T-helper 2 cell treated with Interferon-gamma antibody and Interleukin-4, amounts not matched to agents 5 μg/mL and 100 μg/mL, for 36 hours (primary cell): ENCODE measurements around the gene NTPCR.

Source experiments
- DNase-seq: peaks from one replicate; pipeline ENCODE4 v3.0.0; 2021; ENCODE audit warnings: low spot score
- H3K27ac Mint-ChIP-seq: one replicate; pipeline ENCODE4 v1.8.0; 2021; ENCODE audit warnings: mild to moderate bottlenecking, mixed read lengths
- H3K27me3 Mint-ChIP-seq: one replicate; pipeline ENCODE4 v1.8.0; 2021; ENCODE audit warnings: low read depth, mixed read lengths
- H3K36me3 Mint-ChIP-seq: one replicate; pipeline ENCODE4 v1.8.0; 2021; ENCODE audit warnings: low read depth, mixed read lengths
- H3K4me1 Mint-ChIP-seq: one replicate; pipeline ENCODE4 v1.8.0; 2021; ENCODE audit warnings: low read depth, mixed read lengths
- H3K4me3 Mint-ChIP-seq: one replicate; pipeline ENCODE4 v1.8.0; 2022; ENCODE audit warnings: mild to moderate bottlenecking, moderate library complexity, mixed read lengths
- H3K9me3 Mint-ChIP-seq: one replicate; pipeline ENCODE4 v1.8.0; 2021; ENCODE audit warnings: mixed read lengths

Gene NTPCR

GRCh38 chr1:233006541-233006973 lies 56.1 kb downstream of the NTPCR start:
- peaks cover 4% of the 10 kb centered on the region for H3K36me3 Mint-ChIP-seq
- H3K9me3 Mint-ChIP-seq: peaks cover 7% of the 10 kb centered on the region
- no peaks in the 10 kb centered on the region for H3K27me3 Mint-ChIP-seq
- DNase-seq: no peak
- H3K4me3 Mint-ChIP-seq: no peak overlapping the region
- H3K27ac Mint-ChIP-seq: no peak overlapping the region
- peaks cover 7% of the 10 kb centered on the region for H3K4me1 Mint-ChIP-seq

DNA sequence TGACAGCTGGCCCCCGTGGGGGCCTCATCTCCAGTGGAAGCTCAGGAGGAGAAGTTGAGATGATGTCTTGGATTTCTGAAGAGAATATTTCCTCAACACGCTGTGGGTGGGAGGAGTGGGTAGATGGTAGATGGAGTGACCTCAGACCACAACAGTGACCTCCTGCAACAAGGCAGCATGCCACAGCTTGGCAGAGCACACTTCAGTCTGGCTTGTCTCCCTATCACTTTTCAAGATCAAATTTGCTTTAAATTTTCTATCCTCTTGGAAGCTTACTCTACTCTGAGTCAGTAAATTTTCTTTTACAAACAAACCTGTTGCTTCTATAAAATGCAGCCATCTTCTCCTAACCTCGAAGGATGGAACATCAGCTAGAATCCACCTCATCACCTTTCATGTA lies 59.7 kb downstream of the NTPCR start:
- H3K4me1 Mint-ChIP-seq: peaks cover 7% of the 10 kb centered on the region
- H3K36me3 Mint-ChIP-seq: peaks cover 4% of the 10 kb centered on the region

GRCh38 chr1:233012021-233012420 lies 61.6 kb downstream of the NTPCR start:
- no peak overlapping the region for H3K4me3 Mint-ChIP-seq
- H3K27me3 Mint-ChIP-seq: no peaks in the 10 kb centered on the region
- H3K9me3 Mint-ChIP-seq: no peaks in the 10 kb centered on the region
- H3K4me1 Mint-ChIP-seq: peaks cover 15% of the 10 kb centered on the region
- no peak for DNase-seq
- peaks cover 4% of the 10 kb centered on the region for H3K36me3 Mint-ChIP-seq
- H3K27ac Mint-ChIP-seq: no peak overlapping the region

More for the DNA sequence above, 59.7 kb downstream of the NTPCR start:
- Mint-ChIP-seq H3K9me3 (no peaks in the 10 kb centered on the region), H3K4me3 (no peak overlapping the region), H3K27me3 (no peaks in the 10 kb centered on the region), H3K27ac (no peak overlapping the region)
- no peak for DNase-seq

- H3K4me3 Mint-ChIP-seq: no peak overlapping the region
- H3K27ac Mint-ChIP-seq: no peak overlapping the region
- H3K27me3 Mint-ChIP-seq: no peaks in the 10 kb centered on the region
- DNase-seq: no peak
- no peaks in the 10 kb centered on the region for H3K9me3 Mint-ChIP-seq
- peaks cover 8% of the 10 kb centered on the region for H3K4me1 Mint-ChIP-seq
- peaks cover 4% of the 10 kb centered on the region for H3K36me3 Mint-ChIP-seq
These were observed 65.6 kb downstream of the NTPCR start for GRCh38 chr1:233015965-233016364.

GRCh38 chr1:233016798-233017197 lies 66.4 kb downstream of the NTPCR start:
- no peaks in the 10 kb centered on the region for H3K27me3 Mint-ChIP-seq
- peaks cover 4% of the 10 kb centered on the region for H3K36me3 Mint-ChIP-seq
- no peak overlapping the region for H3K27ac Mint-ChIP-seq
- no peaks in the 10 kb centered on the region for H3K9me3 Mint-ChIP-seq
- peaks cover 8% of the 10 kb centered on the region for H3K4me1 Mint-ChIP-seq
- no peak overlapping the region for H3K4me3 Mint-ChIP-seq
- no peak for DNase-seq

GRCh38 chr1:233019083-233019482 lies 68.7 kb downstream of the NTPCR start:
- Mint-ChIP-seq H3K9me3 (no peaks in the 10 kb centered on the region), H3K36me3 (no peaks in the 10 kb centered on the region), H3K4me1 (peaks cover 8% of the 10 kb centered on the region), H3K27me3 (no peaks in the 10 kb centered on the region), H3K4me3 (no peak overlapping the region), H3K27ac (no peak overlapping the region)
- no peak for DNase-seq

- Mint-ChIP-seq H3K9me3 (no peaks in the 10 kb centered on the region), H3K27ac (no peak overlapping the region), H3K27me3 (no peaks in the 10 kb centered on the region), H3K4me3 (no peak overlapping the region), H3K36me3 (no peaks in the 10 kb centered on the region), H3K4me1 (peaks cover 8% of the 10 kb centered on the region)
- DNase-seq: no peak
These were observed 69.4 kb downstream of the NTPCR start for GRCh38 chr1:233019778-233020325.

- Mint-ChIP-seq H3K27me3 (no peaks in the 10 kb centered on the region), H3K9me3 (no peaks in the 10 kb centered on the region), H3K27ac (no peak overlapping the region), H3K4me3 (no peak overlapping the region), H3K4me1 (peaks cover 8% of the 10 kb centered on the region), H3K36me3 (no peaks in the 10 kb centered on the region)
- no peak for DNase-seq
These were observed 70.0 kb downstream of the NTPCR start for GRCh38 chr1:233020426-233020825.

GRCh38 chr1:233022246-233022645 lies 71.8 kb downstream of the NTPCR start:
- H3K4me3 Mint-ChIP-seq: no peak overlapping the region
- DNase-seq: no peak
- no peaks in the 10 kb centered on the region for H3K9me3 Mint-ChIP-seq
- no peaks in the 10 kb centered on the region for H3K36me3 Mint-ChIP-seq
- H3K27ac Mint-ChIP-seq: no peak overlapping the region
- H3K27me3 Mint-ChIP-seq: no peaks in the 10 kb centered on the region
- peaks cover 2% of the 10 kb centered on the region for H3K4me1 Mint-ChIP-seq

DNA sequence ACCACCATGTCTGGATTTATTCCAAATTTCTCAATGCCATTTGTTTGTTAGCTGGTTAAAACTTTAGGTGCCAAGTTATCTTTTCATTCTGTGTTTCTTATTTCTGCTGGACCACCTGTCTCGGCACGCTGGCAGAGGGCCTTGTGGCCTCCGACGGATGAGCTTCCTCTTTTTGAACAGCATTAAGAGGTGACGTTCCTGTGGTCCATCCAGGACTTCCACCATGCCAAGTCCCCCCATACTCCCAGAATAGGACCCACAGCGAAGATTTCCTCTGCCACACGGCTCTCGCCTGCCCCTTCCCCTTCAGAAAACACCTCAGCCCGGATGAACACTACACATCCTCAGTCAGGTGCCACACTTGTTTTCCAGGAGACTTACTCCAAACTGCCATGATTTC lies 73.8 kb downstream of the NTPCR start:
- peaks cover 2% of the 10 kb centered on the region for H3K4me1 Mint-ChIP-seq
- H3K27me3 Mint-ChIP-seq: no peaks in the 10 kb centered on the region
- H3K4me3 Mint-ChIP-seq: no peak overlapping the region
- H3K9me3 Mint-ChIP-seq: no peaks in the 10 kb centered on the region
- DNase-seq: no peak
- H3K36me3 Mint-ChIP-seq: no peaks in the 10 kb centered on the region
- H3K27ac Mint-ChIP-seq: no peak overlapping the region

DNA sequence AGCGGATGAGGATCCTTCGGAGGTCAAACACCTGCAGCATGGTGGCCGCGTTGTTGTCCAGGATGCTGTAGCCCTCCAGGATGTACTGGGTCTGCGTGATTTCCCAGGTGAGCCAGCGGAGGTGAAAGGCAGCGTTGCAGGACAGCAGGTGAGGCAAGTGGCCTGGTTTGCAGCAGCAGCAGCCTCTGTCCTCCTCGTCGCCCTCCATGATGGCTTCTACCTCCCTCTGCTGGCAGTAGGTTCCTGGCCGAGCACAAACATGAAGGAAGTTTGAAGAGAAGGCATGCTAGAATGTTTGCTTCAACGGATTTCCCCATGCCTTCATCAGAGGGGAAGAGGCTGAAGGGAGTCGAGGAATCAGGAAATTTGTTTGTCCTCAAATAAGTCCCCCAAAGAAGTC lies 74.7 kb downstream of the NTPCR start:
- peaks cover 2% of the 10 kb centered on the region for H3K4me1 Mint-ChIP-seq
- no peak for DNase-seq
- no peak overlapping the region for H3K27ac Mint-ChIP-seq
- H3K27me3 Mint-ChIP-seq: no peaks in the 10 kb centered on the region
- H3K9me3 Mint-ChIP-seq: no peaks in the 10 kb centered on the region
- no peak overlapping the region for H3K4me3 Mint-ChIP-seq
- no peaks in the 10 kb centered on the region for H3K36me3 Mint-ChIP-seq

GRCh38 chr1:233025567-233025966 lies 75.2 kb downstream of the NTPCR start:
- H3K27me3 Mint-ChIP-seq: no peaks in the 10 kb centered on the region
- H3K36me3 Mint-ChIP-seq: no peaks in the 10 kb centered on the region
- H3K4me3 Mint-ChIP-seq: no peak overlapping the region
- no peak for DNase-seq
- peaks cover 2% of the 10 kb centered on the region for H3K4me1 Mint-ChIP-seq
- H3K9me3 Mint-ChIP-seq: no peaks in the 10 kb centered on the region
- no peak overlapping the region for H3K27ac Mint-ChIP-seq

GRCh38 chr1:233027046-233027445 lies 76.6 kb downstream of the NTPCR start:
- Mint-ChIP-seq H3K4me3 (no peak overlapping the region), H3K36me3 (no peaks in the 10 kb centered on the region), H3K9me3 (no peaks in the 10 kb centered on the region), H3K4me1 (peaks cover 2% of the 10 kb centered on the region), H3K27ac (no peak overlapping the region), H3K27me3 (no peaks in the 10 kb centered on the region)
- DNase-seq: no peak

DNA sequence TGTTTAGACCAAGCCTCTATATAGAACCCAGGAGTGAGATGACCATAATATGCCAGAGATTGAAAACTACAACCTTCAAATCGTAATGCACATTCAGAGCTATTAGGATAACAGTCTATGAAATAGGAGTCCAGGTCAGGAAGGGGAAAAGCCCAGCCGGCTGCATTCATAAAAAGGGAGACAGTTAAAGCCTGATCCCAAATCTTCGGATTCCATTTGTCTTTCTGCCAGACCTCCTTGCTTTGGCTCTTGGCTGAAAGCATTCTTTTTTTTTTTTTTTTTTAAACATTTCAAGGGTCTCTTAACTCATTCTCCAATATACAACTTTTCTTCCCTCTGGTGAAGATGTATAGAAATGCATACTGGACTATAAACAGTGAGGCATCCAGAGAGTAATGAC lies 81.1 kb downstream of the NTPCR start:
- H3K27me3 Mint-ChIP-seq: no peaks in the 10 kb centered on the region
- no peak for DNase-seq
- H3K9me3 Mint-ChIP-seq: no peaks in the 10 kb centered on the region
- H3K4me3 Mint-ChIP-seq: no peak overlapping the region
- no peaks in the 10 kb centered on the region for H3K4me1 Mint-ChIP-seq
- no peak overlapping the region for H3K27ac Mint-ChIP-seq
- H3K36me3 Mint-ChIP-seq: no peaks in the 10 kb centered on the region

DNA sequence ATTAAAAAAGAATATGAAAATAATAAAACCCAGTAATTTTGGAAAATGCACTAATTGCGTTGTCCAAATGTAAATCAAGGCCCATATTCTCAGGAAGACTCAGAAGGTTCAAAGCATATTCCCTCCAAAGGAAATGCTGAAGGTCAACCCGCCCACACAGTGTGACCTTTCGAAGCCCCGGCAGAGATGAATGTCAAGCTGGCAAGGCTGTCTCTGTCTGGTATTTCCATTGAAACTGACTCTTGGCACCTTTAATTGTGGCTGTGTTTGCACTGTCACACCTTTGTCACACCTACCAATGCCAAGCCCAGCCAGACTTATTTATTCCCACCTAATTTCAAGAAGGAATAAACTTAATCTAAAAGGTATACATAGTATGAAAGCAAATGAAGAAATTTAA lies 82.5 kb downstream of the NTPCR start:
- Mint-ChIP-seq H3K27ac (no peak overlapping the region), H3K36me3 (no peaks in the 10 kb centered on the region), H3K4me3 (no peak overlapping the region), H3K9me3 (no peaks in the 10 kb centered on the region), H3K27me3 (no peaks in the 10 kb centered on the region), H3K4me1 (no peaks in the 10 kb centered on the region)
- DNase-seq: no peak
